ENCODE data around the gene WEE1. TPM values are rescaled to one million over a fixed set of nuclear protein-coding genes. Genes with fewer than 3 reads are reported as not detected.

WEE1 gene
- total and polyA plus RNA-seq, 2 donors (not counting 3 experiments of a cell fraction or from before 2014, with no cell fraction given) = 19.2 to 42.8 TPM

DNA sequence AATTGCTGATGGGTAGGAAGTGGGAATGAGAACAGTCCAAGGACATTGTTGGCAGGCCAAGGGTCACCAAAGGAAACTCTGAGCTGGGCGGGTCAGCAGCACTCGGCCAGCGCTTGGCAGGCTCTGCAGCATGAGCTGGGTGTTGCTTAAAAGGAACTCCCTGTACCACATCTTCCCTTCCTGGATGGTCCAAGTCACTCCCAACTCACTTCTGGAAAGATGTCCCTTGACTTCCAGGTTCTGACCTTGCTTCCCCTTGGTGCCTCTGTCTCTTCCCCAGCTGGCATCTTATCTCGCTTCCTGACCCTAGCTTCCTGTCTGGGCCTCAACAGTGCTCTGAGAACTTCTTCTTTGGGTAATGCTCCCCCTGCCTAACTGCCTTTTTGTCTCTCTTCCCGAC is 65.6 kb downstream of the WEE1 start:
- TF ChIP-seq GATA2 (IDR thresholded peaks at IDR 0.05; ENCODE audit: insufficient read depth, insufficient read length, low read depth, low read length) = peak; percentile 66
- peak; percentile 51 for TF ChIP-seq POLR2AphosphoS5 (IDR thresholded peaks at IDR 0.05; ENCODE audit: insufficient read depth, low read depth, low read length)
- TF ChIP-seq EZH2 (IDR thresholded peaks at IDR 0.05; ENCODE audit: borderline replicate concordance, low read depth, low read length, severe bottlenecking) = no peak
- dilution Hi-C loops (cut with MboI; ENCODE audit: extremely low pct_ligation_motif_present, low sequenced_read_pairs) = no loop called here
- FAIRE-seq (peak; percentile 61), DNase-seq (ENCODE audit: low read depth, low spot score) (peak; percentile 13)
- intact Hi-C loops (cut with micrococcal nuclease) = no loop called here
- no TSS peak for BruUV-seq (replicated peaks)
- Histone ChIP-seq H3K9me3 (replicated peaks; ENCODE audit: control insufficient read depth, insufficient read depth, low read length) (no peaks in the 10 kb centered on the region), H3K4me1 (ENCODE audit: control insufficient read depth, extremely low read depth, insufficient read depth, low read length) (peaks cover 9% of the 10 kb centered on the region), H2AFZ (ENCODE audit: low read depth, low read length) (peak overlapping the region; percentile 84), H3K9me1 (replicated peaks; ENCODE audit: control insufficient read depth, extremely low read depth, insufficient read depth, low read length) (no peaks in the 10 kb centered on the region), H3K27ac (ENCODE audit: insufficient read depth, low read depth, low read length) (no peak overlapping the region), H3K79me2 (ENCODE audit: control insufficient read depth, insufficient read depth, low read length) (no peaks in the 10 kb centered on the region), H4K20me1 (replicated peaks; ENCODE audit: control insufficient read depth, extremely low read depth, insufficient read depth, low read length) (no peaks in the 10 kb centered on the region), H3K9ac (replicated peaks; ENCODE audit: extremely low read depth, insufficient read depth, low read length) (no peak overlapping the region), H3K4me2 (ENCODE audit: insufficient read depth, low read length) (peak overlapping the region; percentile 53), H3K4me3 (replicated peaks in 1 of 3; ENCODE audit: insufficient read depth in 1 of 3, low read depth in 1 of 3, low read length in 3 of 3) (no peak overlapping the region), H3K36me3 (ENCODE audit: control insufficient read depth in 2 of 2, extremely low read depth in 1 of 2, insufficient read depth in 2 of 2, low read length in 2 of 2) (no peaks in the 10 kb centered on the region), H3K27me3 (ENCODE audit: control insufficient read depth in 2 of 2, insufficient read depth in 2 of 2, low read length in 2 of 2) (no peaks in the 10 kb centered on the region)
- CTCF ChIA-PET = interaction anchor here (0.7 to 1.1 kb wide), 4 partner anchors 13 to 686 kb away, joined by 3 read pairs; no protein-coding TSS in a partner anchor
- POLR2A ChIA-PET = no interaction called here

Small RNA genes within 50 kb of the gene (small RNA-seq; reads per million reads assigned to genes)
- not detected for gene RF01210 (ENCODE audit: insufficient read depth, insufficient read length, low read depth, low replicate concordance)

Other genes with a start within 250 kb of the WEE1 start
- gene IPO7, start 189.0 kb upstream of the WEE1 start, total RNA-seq = 161 and 170 TPM in 2 replicates
- 23.0 and 32.9 TPM in 2 replicates for gene IPO7, start 189.0 kb upstream of the WEE1 start, polyA plus RNA-seq
- gene ZNF143, start 112.7 kb upstream of the WEE1 start, total RNA-seq = 19.0 and 22.1 TPM in 2 replicates
- gene ZNF143, start 112.7 kb upstream of the WEE1 start, polyA plus RNA-seq = 29.8 and 39.5 TPM in 2 replicates
- 156 and 165 TPM in 2 replicates for gene SWAP70, start 90.4 kb downstream of the WEE1 start, total RNA-seq
- 39.6 and 52.5 TPM in 2 replicates for gene SWAP70, start 90.4 kb downstream of the WEE1 start, polyA plus RNA-seq